K562 (cell line): ENCODE data around the gene SPRED2. TPM values are rescaled to one million over a fixed set of nuclear protein-coding genes. Genes with fewer than 3 reads are reported as not detected.

Source experiments
- ATAC-seq: fragments of 200-7000 bp; cut with Tn5 transposase; 3 replicates; pipeline ENCODE4 v1.9.1; 2020; ENCODE audit warnings: moderate library complexity
- BruUV-seq: library from RNA; stranded (reverse); fragments of 400-500 nt; replicated peaks from 2 replicates; lab custom pipeline; 2021; lab: Mats Ljungman, UMichigan
- CTCF ChIA-PET: fragments of 300-600 bp; formaldehyde crosslinking; extraction: SDS; loops from one replicate; lab custom pipeline; 2021; ENCODE audit warnings: low intra/inter-chr PET ratio; lab: Yijun Ruan, JAX
- POLR2A ChIA-PET: fragments of 300-600, 350-650 bp; sonication (Branson Sonifier 250); formaldehyde crosslinking; extraction: SDS; loops from one replicate; lab custom pipeline; 2021; ENCODE audit warnings: antibody characterized with exemption, inconsistent platforms; lab: Yijun Ruan, JAX
- DNase-seq, 4 experiments: peaks; one replicate each; pipeline versions ENCODE4 v3.0.0 to v3.0.0-alpha.2; 2011 to 2018; ENCODE audit warnings: low spot score in 3 of 4, mixed read lengths in 3 of 4; ENCODE audit errors: extremely low read depth in 1 of 4
- FAIRE-seq: peaks from 2 replicates; lab custom pipeline; 2011; peaks lifted over from hg19 to GRCh38; lab: Jason Lieb, UNC
- H2AFZ ChIP-seq: 2 replicates; pipeline ENCODE4 v1.6.0; 2011; ENCODE audit warnings: low read depth, low read length, control low read depth, inconsistent platforms
- H3K27ac ChIP-seq: fragments of 200-600 bp; 3 replicates; pipeline ENCODE4 v1.8.0; 2011; ENCODE audit warnings: low read depth, mild to moderate bottlenecking, control low read depth, inconsistent platforms, low read length, moderate library complexity, mixed read lengths; ENCODE audit errors: extremely low read depth
- H3K27me3 ChIP-seq, 2 experiments: fragments of 300-600 bp in 1 of 2; 2 replicates in 1 of 2; 3 replicates in 1 of 2; pipeline versions ENCODE4 v1.6.0 to v1.8.0; 2011; ENCODE audit warnings: inconsistent platforms in 2 of 2, low read length in 2 of 2, mild to moderate bottlenecking in 1 of 2, mixed read lengths in 1 of 2, moderate library complexity in 1 of 2; ENCODE audit not compliant: control insufficient read depth in 2 of 2, insufficient read depth in 2 of 2
- H3K36me3 ChIP-seq: fragments of 300-600 bp; 3 replicates; pipeline ENCODE4 v1.8.0; 2011; ENCODE audit warnings: mild to moderate bottlenecking, low read length, inconsistent platforms; ENCODE audit not compliant: control insufficient read depth, insufficient read depth
- H3K4me1 ChIP-seq, 2 experiments: fragments of 200-600 bp in 1 of 2; replicated peaks in 1 of 2; 2 replicates in 1 of 2; 3 replicates in 1 of 2; pipeline versions ENCODE4 v1.5.1 to v1.8.0; 2011; ENCODE audit warnings: inconsistent platforms in 2 of 2, low read length in 2 of 2, mild to moderate bottlenecking in 1 of 2, mixed read lengths in 1 of 2, moderate library complexity in 1 of 2; ENCODE audit not compliant: control insufficient read depth in 2 of 2, insufficient read depth in 2 of 2
- H3K4me2 ChIP-seq: 2 replicates; pipeline ENCODE4 v1.6.1; 2011; ENCODE audit warnings: low read length, control low read depth, inconsistent platforms, mixed read lengths; ENCODE audit not compliant: insufficient read depth
- H3K4me3 ChIP-seq: fragments of 200-600 bp; sonication (generic), shearing (Covaris generic); 2 replicates; pipeline ENCODE4 v1.5.1; 2016; ENCODE audit warnings: control low read depth, inconsistent platforms
- H3K79me2 ChIP-seq: fragments of 200-600 bp; 3 replicates; pipeline ENCODE4 v1.8.0; 2011; ENCODE audit warnings: low read length, inconsistent platforms; ENCODE audit not compliant: control insufficient read depth, insufficient read depth
- H3K9ac ChIP-seq, 2 experiments: 2 replicates each; pipeline versions ENCODE4 v1.6.0 to v1.6.1; 2011; ENCODE audit warnings: low read depth in 2 of 2, low read length in 2 of 2, control low read depth in 1 of 2, inconsistent platforms in 1 of 2, mild to moderate bottlenecking in 1 of 2, mixed read lengths in 1 of 2; ENCODE audit not compliant: insufficient read depth in 1 of 2
- H3K9me1 ChIP-seq: one replicate; pipeline ENCODE4 v1.6.0; 2011; ENCODE audit warnings: inconsistent platforms, mild to moderate bottlenecking, low read length, moderate library complexity; ENCODE audit not compliant: control insufficient read depth, insufficient read depth
- H3K9me3 ChIP-seq: replicated peaks from 2 replicates; pipeline ENCODE4 v1.5.1; 2011; ENCODE audit warnings: low read depth, low read length, inconsistent platforms; ENCODE audit not compliant: control insufficient read depth, insufficient read depth
- H4K20me1 ChIP-seq: replicated peaks from 2 replicates; pipeline ENCODE4 v1.6.1; 2011; ENCODE audit warnings: low read length, inconsistent platforms, mixed read lengths; ENCODE audit not compliant: control insufficient read depth, insufficient read depth
- FOSL1 ChIP-seq: fragments of 200-800 bp; sonication (Bioruptor generic); conservative IDR thresholded peaks from 2 replicates; pipeline ENCODE4 v1.6.1; 2016; ENCODE audit warnings: missing genetic modification characterization, missing compliant biosample characterization
- HDAC1 ChIP-seq, 2 experiments: fragments of 450-650 bp; IDR thresholded peaks; 2 replicates each; pipeline ENCODE4 v1.6.1; 2016 to 2017; ENCODE audit warnings: inconsistent platforms in 1 of 2, mild to moderate bottlenecking in 1 of 2, moderate library complexity in 1 of 2
- HOXB6 ChIP-seq: fragments of 250-450 bp; sonication (Bioruptor Pico); IDR thresholded peaks from 2 replicates; pipeline ENCODE4 v1.5.1; 2022; ENCODE audit warnings: mild to moderate bottlenecking, borderline replicate concordance
- NCOA2 ChIP-seq, 2 experiments: fragments of 450-650 bp; IDR thresholded peaks; 2 replicates each; pipeline ENCODE4 v1.6.1; 2018; ENCODE audit warnings: mild to moderate bottlenecking in 2 of 2, moderate library complexity in 1 of 2; ENCODE audit not compliant: partially characterized antibody in 2 of 2
- PHB ChIP-seq: fragments of 250-450 bp; sonication (Bioruptor Pico); IDR thresholded peaks from 2 replicates; pipeline ENCODE4 v1.5.0; 2021
- PHB2 ChIP-seq: fragments of 450-650 bp; IDR thresholded peaks from 2 replicates; pipeline ENCODE4 v1.6.1; 2017; ENCODE audit warnings: low read depth
- POLR2AphosphoS5 ChIP-seq: IDR thresholded peaks from 2 replicates; pipeline ENCODE4 v1.6.1; 2011; ENCODE audit warnings: mild to moderate bottlenecking, low read depth, low read length, moderate library complexity; ENCODE audit not compliant: control insufficient read depth, insufficient read depth
- ZNF695 ChIP-seq: fragments of 450-650 bp; formaldehyde crosslinking; IDR thresholded peaks from 2 replicates; pipeline ENCODE4 v1.4.0; 2020; ENCODE audit warnings: mild to moderate bottlenecking, moderate library complexity
- WGBS: fragments of 100-300 bp; shearing (Covaris generic); methylation state at CpG from one replicate; pipeline ENCODE4 v1.1.6; 2016; ENCODE audit warnings: low coverage, mixed read lengths; ENCODE audit not compliant: insufficient coverage; ENCODE audit errors: missing lambda C conversion rate; 5-methylcytosine and 5-hydroxymethylcytosine counted together
- in situ Hi-C: fragments of 300-500 bp; cut with MboI; formaldehyde crosslinking; loops from 4 replicates; pipeline ENCODE4 v1.15.0; 2018; ENCODE audit warnings: inconsistent platforms, mixed read lengths
- intact Hi-C: fragments of 100-400 bp; cut with micrococcal nuclease; formaldehyde crosslinking; loops from 2 replicates; pipeline ENCODE4 v1.14.2; 2022
- polyA plus RNA-seq, 8 experiments: library from polyadenylated mRNA; depleted of rRNA in 4 of 8; stranded (reverse) in 5 of 8; unstranded in 3 of 8; fragments of >200 nt; fragmentation: Nextera tagmentation in 2 of 8; fragmentation: Illumina TruSeq in 1 of 8; extraction: Ambion mirVana in 2 of 8; extraction: Trizol in 1 of 8; gene quantifications; 2 replicates each; pipeline versions ENCODE4 v1.2.1 to v1.2.3, GENCODE V29; 2011 to 2014; ENCODE audit warnings: inconsistent platforms in 1 of 8, missing spikeins in 1 of 8
- total RNA-seq, 7 experiments: library from RNA; depleted of rRNA in 6 of 7; stranded (reverse); fragments of >200 nt in 6 of 7; fragmentation: Illumina TruSeq in 2 of 7; extraction: Trizol in 2 of 7; gene quantifications; 2 replicates each; pipeline versions ENCODE4 v1.2.1 to v1.2.3, GENCODE V29; 2011 to 2021; ENCODE audit warnings: low replicate concordance in 1 of 7
- TF ChIP-seq, protein P1 (sequence below): IDR thresholded peaks from 2 replicates; pipeline ENCODE4 v1.6.1; 2011; ENCODE audit not compliant: insufficient read length; ENCODE audit errors: extremely low read depth

SPRED2 gene
- total and polyA plus RNA-seq, 9 of the 15 experiments (the other 6 are each of a cell fraction or from before 2014, with no cell fraction given): 4.6 to 50.8 (median 14.1) TPM

DNA sequence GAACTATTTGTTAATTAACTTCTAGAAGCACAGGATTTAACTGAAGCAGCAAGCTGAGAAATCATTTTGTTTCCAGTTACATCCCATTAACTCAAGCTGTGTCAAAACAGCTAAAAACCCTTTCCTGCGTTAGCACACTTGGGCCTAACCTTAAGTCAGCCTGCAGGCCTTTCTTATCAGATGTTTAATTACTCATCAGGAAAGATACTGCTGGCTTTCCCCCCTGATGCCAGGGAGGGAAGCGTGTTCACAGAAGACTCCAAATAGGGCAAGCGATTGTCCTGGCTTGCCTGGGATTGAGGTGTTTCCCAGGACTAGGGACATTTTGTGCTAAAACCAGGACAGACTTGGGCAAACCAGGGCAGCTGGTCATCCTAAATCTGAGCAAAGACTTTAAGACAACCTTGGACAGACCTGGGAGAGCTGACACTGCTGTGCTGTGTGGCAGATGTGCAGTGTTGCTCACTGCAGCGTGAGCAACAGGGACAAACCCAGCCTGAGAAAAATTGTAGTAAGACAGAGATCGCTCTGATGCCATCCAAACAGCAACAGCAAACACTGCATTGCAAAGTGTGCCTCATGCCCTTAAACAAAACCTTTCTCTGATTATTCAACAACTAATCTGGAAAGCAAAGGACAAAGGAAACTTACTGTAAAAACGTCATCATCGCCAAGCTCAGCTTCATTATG, 100.9 kb downstream of the SPRED2 start:
- no peak overlapping the region for H3K27ac ChIP-seq
- no peaks in the 10 kb centered on the region for H3K9me3 ChIP-seq
- BruUV-seq: no TSS peak
- H3K4me2 ChIP-seq: no peak overlapping the region
- no peak overlapping the region for H3K4me3 ChIP-seq
- no peak overlapping the region for H2AFZ ChIP-seq
- no peak for FAIRE-seq
- intact Hi-C loops: no loop called here
- H3K79me2 ChIP-seq: no peaks in the 10 kb centered on the region
- no peaks in the 10 kb centered on the region for H3K9me1 ChIP-seq
- ATAC-seq: no peak
- no peaks in the 10 kb centered on the region for H3K27me3 ChIP-seq
- in situ Hi-C loops: no loop called here
- peaks cover 67% of the 10 kb centered on the region for H3K36me3 ChIP-seq
- H4K20me1 ChIP-seq: no peaks in the 10 kb centered on the region
- H3K9ac ChIP-seq: no peak overlapping the region
- ChIA-PET POLR2A (interaction anchor here (0.7 kb wide), 1 partner anchor 1176 kb away, joined by 3 read pairs; no protein-coding TSS in a partner anchor), CTCF (no interaction called here)
- H3K4me1 ChIP-seq: no peaks in the 10 kb centered on the region
- WGBS: 83% methylated on average over 7 of the region's 7 CpGs
- no peak for DNase-seq
- no peak for TF ChIP-seq PHB (CRISPR knock-in tag)
- 0 out of 2 replicates have a peak, but pooled peaks have one; percentile 18 for TF ChIP-seq FOSL1

DNA sequence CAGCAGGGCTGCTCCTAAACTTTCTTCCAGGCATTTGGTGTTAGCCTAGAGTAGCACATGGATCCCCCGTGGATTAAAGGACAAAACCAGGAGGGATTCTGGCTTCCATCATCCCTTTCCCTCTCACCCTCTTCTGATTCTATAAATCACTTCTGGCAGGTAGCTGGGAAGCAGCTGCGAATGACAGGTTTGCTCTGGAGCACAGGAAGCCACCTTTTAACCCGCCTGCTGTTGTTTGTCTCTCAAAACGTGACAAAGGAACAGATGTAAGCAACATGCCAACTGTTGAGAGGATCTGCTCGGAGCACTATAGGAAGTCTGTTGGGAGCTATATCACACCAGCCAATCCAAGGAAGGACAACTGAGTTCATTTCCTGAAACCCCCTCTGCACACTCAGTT, 102.9 kb downstream of the SPRED2 start:
- no peak for DNase-seq

More for the DNA sequence above, 102.9 kb downstream of the SPRED2 start:
- Histone ChIP-seq H3K4me2 (no peak overlapping the region), H3K9ac (no peak overlapping the region), H3K27ac (no peak overlapping the region), H3K27me3 (no peaks in the 10 kb centered on the region), H3K9me1 (no peaks in the 10 kb centered on the region), H3K79me2 (no peaks in the 10 kb centered on the region), H3K36me3 (peaks cover 73% of the 10 kb centered on the region), H2AFZ (no peak overlapping the region), H4K20me1 (no peaks in the 10 kb centered on the region), H3K9me3 (no peaks in the 10 kb centered on the region), H3K4me1 (no peaks in the 10 kb centered on the region), H3K4me3 (no peak overlapping the region)
- FAIRE-seq (no peak), ATAC-seq (no peak)
- in situ Hi-C loops: no loop called here
- no TSS peak for BruUV-seq
- WGBS: 89% methylated on average over 5 of the region's 5 CpGs
- CTCF ChIA-PET: no interaction called here
- intact Hi-C loops: no loop called here
- TF ChIP-seq PHB2 (no peak), HDAC1 (IDR thresholded peaks at IDR 0.05) (no peak), HOXB6 (CRISPR knock-in tag) (no peak), NCOA2 (IDR thresholded peaks at IDR 0.05; ENCODE audit: partially characterized antibody in 2 of 2) (no peak), POLR2AphosphoS5 (0 out of 2 replicates have a peak, but pooled peaks have one; percentile 13), ZNF695 (CRISPR knock-in tag) (no peak)
- TF ChIP-seq, protein P1, sequence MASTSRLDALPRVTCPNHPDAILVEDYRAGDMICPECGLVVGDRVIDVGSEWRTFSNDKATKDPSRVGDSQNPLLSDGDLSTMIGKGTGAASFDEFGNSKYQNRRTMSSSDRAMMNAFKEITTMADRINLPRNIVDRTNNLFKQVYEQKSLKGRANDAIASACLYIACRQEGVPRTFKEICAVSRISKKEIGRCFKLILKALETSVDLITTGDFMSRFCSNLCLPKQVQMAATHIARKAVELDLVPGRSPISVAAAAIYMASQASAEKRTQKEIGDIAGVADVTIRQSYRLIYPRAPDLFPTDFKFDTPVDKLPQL: no peak
- POLR2A ChIA-PET: no interaction called here
